GM12891 (cell line): Measurements from ENCODE around the gene CSE1L.

Source experiments
- POLR2A ChIP-seq: IDR thresholded peaks from 2 replicates; pipeline ENCODE4 v1.6.1; 2011; ENCODE audit warnings: low read depth, low read length, control low read depth
- POLR2AphosphoS5 ChIP-seq: IDR thresholded peaks from 2 replicates; pipeline ENCODE4 v1.6.1; 2011; ENCODE audit warnings: low read depth, low read length, control low read depth
- POU2F2 ChIP-seq: IDR thresholded peaks from 2 replicates; pipeline ENCODE4 v1.6.1; 2011; ENCODE audit warnings: low read depth, mild to moderate bottlenecking, control low read depth, low read length, moderate library complexity
- SPI1 ChIP-seq: IDR thresholded peaks from 2 replicates; pipeline ENCODE4 v1.6.1; 2011; ENCODE audit warnings: low read depth, low read length, control low read depth
- TAF1 ChIP-seq: IDR thresholded peaks from 2 replicates; pipeline ENCODE4 v1.6.1; 2011; ENCODE audit warnings: low read depth, low read length, control low read depth

GRCh38 chr20:49123982-49124381 lies 77.9 kb downstream of the CSE1L start:
- TF ChIP-seq POLR2A = no peak
- no peak for TF ChIP-seq POLR2AphosphoS5
- TF ChIP-seq POU2F2 = no peak
- no peak for TF ChIP-seq TAF1
- no peak for TF ChIP-seq SPI1
